ENCODE results near the gene PHF21A. TPM values are rescaled to one million over a fixed set of nuclear protein-coding genes. Genes with fewer than 3 reads are reported as not detected.

Gene PHF21A
- total RNA-seq, 4 donors from 2014 or later: 9.8 to 20.2 (median 15.4) TPM

GRCh38 chr11:45895553-45896259 is 225.5 kb downstream of the PHF21A start:
- TF ChIP-seq POLR2A (IDR thresholded peaks at IDR 0.05) (no peak), CTCF (IDR thresholded peaks at IDR 0.05 in 4 of 5, conservative IDR thresholded peaks at IDR 0.05 in 1 of 5) (no peak)
- Histone ChIP-seq H3K27ac (no peak overlapping the region), H3K27me3 (peaks cover 0 to 15% (median 8%) of the 10 kb centered on the region in 3 donors), H3K36me3 (no peaks in the 10 kb centered on the region), H3K9me3 (no peaks in the 10 kb centered on the region), H3K4me3 (no peak overlapping the region), H3K4me1 (peaks cover 0 to 11% of the 10 kb centered on the region in 2 donors)
- DNase-seq: no peak
- no peak for ATAC-seq
- intact Hi-C loops (cut with DNase I; ENCODE audit: low total_unique reads) (no loop called here), in situ Hi-C loops (cut with MboI; ENCODE audit: low sequenced_read_pairs in 4 of 4) (no loop called here)

GRCh38 chr11:45894555-45895247 is 226.6 kb downstream of the PHF21A start:
- H3K4me3 ChIP-seq: no peak overlapping the region
- TF ChIP-seq POLR2A (IDR thresholded peaks at IDR 0.05) (no peak), CTCF (IDR thresholded peaks at IDR 0.05 in 4 of 5, conservative IDR thresholded peaks at IDR 0.05 in 1 of 5) (no peak)
- H3K27ac ChIP-seq: no peak overlapping the region
- peaks cover 0 to 13% (median 8%) of the 10 kb centered on the region in 3 donors for H3K27me3 ChIP-seq
- intact Hi-C loops (cut with DNase I; ENCODE audit: low total_unique reads): no loop called here
- in situ Hi-C loops (cut with MboI; ENCODE audit: low sequenced_read_pairs in 4 of 4): no loop called here
- H3K9me3 ChIP-seq: no peaks in the 10 kb centered on the region
- ATAC-seq: no peak
- H3K36me3 ChIP-seq: no peaks in the 10 kb centered on the region
- DNase-seq: no peak
- H3K4me1 ChIP-seq: peaks cover 0 to 10% of the 10 kb centered on the region in 2 donors

GRCh38 chr11:45892856-45893255 is 228.4 kb downstream of the PHF21A start:
- intact Hi-C loops (cut with DNase I; ENCODE audit: low total_unique reads): no loop called here
- Histone ChIP-seq H3K4me3 (no peak overlapping the region), H3K4me1 (no peaks in the 10 kb centered on the region), H3K27ac (no peak overlapping the region), H3K36me3 (no peaks in the 10 kb centered on the region), H3K9me3 (no peaks in the 10 kb centered on the region), H3K27me3 (peaks cover 0 to under 1% (median 0%) of the 10 kb centered on the region in 3 donors)
- in situ Hi-C loops (cut with MboI; ENCODE audit: low sequenced_read_pairs in 4 of 4): no loop called here
- TF ChIP-seq CTCF (IDR thresholded peaks at IDR 0.05 in 4 of 5, conservative IDR thresholded peaks at IDR 0.05 in 1 of 5) (no peak), POLR2A (IDR thresholded peaks at IDR 0.05) (no peak)
- DNase-seq (no peak), ATAC-seq (no peak)

- Histone ChIP-seq H3K4me1 (peaks cover 0 to under 1% of the 10 kb centered on the region in 2 donors), H3K27ac (no peak overlapping the region), H3K4me3 (no peak overlapping the region), H3K36me3 (no peaks in the 10 kb centered on the region), H3K27me3 (no peaks in the 10 kb centered on the region), H3K9me3 (no peaks in the 10 kb centered on the region)
- in situ Hi-C loops (cut with MboI; ENCODE audit: low sequenced_read_pairs in 4 of 4): no loop called here
- DNase-seq (no peak), ATAC-seq (no peak)
- TF ChIP-seq POLR2A (IDR thresholded peaks at IDR 0.05) (no peak), CTCF (IDR thresholded peaks at IDR 0.05 in 4 of 5, conservative IDR thresholded peaks at IDR 0.05 in 1 of 5) (no peak)
- intact Hi-C loops (cut with DNase I; ENCODE audit: low total_unique reads): no loop called here
Measured at GRCh38 chr11:45890886-45891550, 230.2 kb downstream of the PHF21A start.

Data from gastrocnemius medialis (tissue), 4 donors.